IPS-20b (cell line): Measurements from ENCODE around the gene CRYL1.
"Not testable (repeated sequence)": the region's sequence is repeated elsewhere in the genome, so short reads cannot be mapped to it uniquely, and the experiment has no call there.

Experiments
- H3K27ac ChIP-seq: one replicate; pipeline ENCODE4 v1.5.1; 2013; ENCODE audit warnings: low read length
- H3K27me3 ChIP-seq: 2 replicates; pipeline ENCODE4 v1.6.1; 2013; ENCODE audit warnings: mild to moderate bottlenecking, low read length, inconsistent platforms; ENCODE audit not compliant: insufficient read depth
- H3K36me3 ChIP-seq: 2 replicates; pipeline ENCODE4 v1.6.1; 2013; ENCODE audit warnings: low read depth, mild to moderate bottlenecking, inconsistent platforms, low read length, moderate library complexity; ENCODE audit not compliant: insufficient read depth
- H3K4me1 ChIP-seq: 2 replicates; pipeline ENCODE4 v1.6.1; 2013; ENCODE audit warnings: mild to moderate bottlenecking, control low read depth, inconsistent platforms, low read length, moderate library complexity; ENCODE audit not compliant: insufficient read depth
- H3K4me3 ChIP-seq: 2 replicates; pipeline ENCODE4 v1.5.1; 2013; ENCODE audit warnings: mild to moderate bottlenecking, low read length, inconsistent platforms
- H3K9ac ChIP-seq: 2 replicates; pipeline ENCODE4 v1.6.1; 2013; ENCODE audit warnings: low read depth, mild to moderate bottlenecking, inconsistent platforms, low read length, moderate library complexity
- H3K9me3 ChIP-seq: 2 replicates; pipeline ENCODE4 v1.6.1; 2013; ENCODE audit warnings: mild to moderate bottlenecking, low read depth, low read length, inconsistent platforms; ENCODE audit not compliant: insufficient read depth

The CRYL1 gene

GRCh38 chr13:20441879-20442278, 83.8 kb downstream of the CRYL1 start:
- Histone ChIP-seq H3K36me3 (no peaks in the 10 kb centered on the region), H3K27me3 (no peaks in the 10 kb centered on the region), H3K9me3 (peaks cover 8% of the 10 kb centered on the region; the same call in 1 of the 2 replicates), H3K4me1 (peaks cover 20% of the 10 kb centered on the region), H3K27ac (no peak overlapping the region), H3K9ac (no peak overlapping the region), H3K4me3 (no peak overlapping the region)

GRCh38 chr13:20441056-20441455, 84.6 kb downstream of the CRYL1 start:
- H3K9ac ChIP-seq: no peak overlapping the region
- H3K27me3 ChIP-seq: no peaks in the 10 kb centered on the region
- peaks cover 20% of the 10 kb centered on the region for H3K4me1 ChIP-seq
- no peaks in the 10 kb centered on the region for H3K36me3 ChIP-seq
- no peak overlapping the region for H3K27ac ChIP-seq
- no peak overlapping the region for H3K4me3 ChIP-seq
- H3K9me3 ChIP-seq: peaks cover 8% of the 10 kb centered on the region; the same call in 1 of the 2 replicates

- Histone ChIP-seq H3K27me3 (no peaks in the 10 kb centered on the region), H3K27ac (no peak overlapping the region), H3K4me3 (no peak overlapping the region), H3K9ac (no peak overlapping the region), H3K4me1 (peaks cover 20% of the 10 kb centered on the region), H3K9me3 (no peaks in the 10 kb centered on the region), H3K36me3 (no peaks in the 10 kb centered on the region)
Observed at GRCh38 chr13:20439261-20439660, 86.4 kb downstream of the CRYL1 start.

- H3K4me3 ChIP-seq: no peak overlapping the region
- H3K9ac ChIP-seq: no peak overlapping the region
- no peaks in the 10 kb centered on the region for H3K27me3 ChIP-seq
- H3K27ac ChIP-seq: no peak overlapping the region
- no peaks in the 10 kb centered on the region for H3K9me3 ChIP-seq
- no peaks in the 10 kb centered on the region for H3K36me3 ChIP-seq
- peaks cover 20% of the 10 kb centered on the region for H3K4me1 ChIP-seq
Observed at GRCh38 chr13:20438801-20439200, 86.9 kb downstream of the CRYL1 start.

GRCh38 chr13:20436505-20436904, 89.2 kb downstream of the CRYL1 start:
- Histone ChIP-seq H3K27me3 (no peaks in the 10 kb centered on the region), H3K27ac (no peak overlapping the region), H3K4me1 (peaks cover 8% of the 10 kb centered on the region), H3K36me3 (no peaks in the 10 kb centered on the region), H3K9ac (no peak overlapping the region), H3K4me3 (no peak overlapping the region), H3K9me3 (no peaks in the 10 kb centered on the region)

GRCh38 chr13:20435616-20436368, 89.9 kb downstream of the CRYL1 start:
- no peak overlapping the region for H3K9ac ChIP-seq
- no peak overlapping the region for H3K27ac ChIP-seq
- H3K4me3 ChIP-seq: no peak overlapping the region
- no peaks in the 10 kb centered on the region for H3K36me3 ChIP-seq
- H3K27me3 ChIP-seq: no peaks in the 10 kb centered on the region
- H3K9me3 ChIP-seq: no peaks in the 10 kb centered on the region
- H3K4me1 ChIP-seq: peaks cover under 1% of the 10 kb centered on the region; the same call in 1 of the 2 replicates

- not testable (repeated sequence) for H3K9me3 ChIP-seq, H3K4me1 ChIP-seq, H3K27ac ChIP-seq, H3K36me3 ChIP-seq, H3K27me3 ChIP-seq, H3K9ac ChIP-seq, H3K4me3 ChIP-seq
Observed at GRCh38 chr13:20434210-20434609, 91.4 kb downstream of the CRYL1 start.

GRCh38 chr13:20431687-20432384, 93.8 kb downstream of the CRYL1 start:
- Histone ChIP-seq H3K9ac (no peak overlapping the region), H3K27me3 (no peaks in the 10 kb centered on the region), H3K4me3 (no peak overlapping the region), H3K9me3 (no peaks in the 10 kb centered on the region), H3K36me3 (no peaks in the 10 kb centered on the region), H3K4me1 (no peaks in the 10 kb centered on the region), H3K27ac (no peak overlapping the region)

- Histone ChIP-seq H3K4me1 (no peaks in the 10 kb centered on the region), H3K9ac (no peak overlapping the region), H3K4me3 (no peak overlapping the region), H3K27ac (no peak overlapping the region), H3K27me3 (no peaks in the 10 kb centered on the region), H3K36me3 (no peaks in the 10 kb centered on the region), H3K9me3 (no peaks in the 10 kb centered on the region)
Observed at GRCh38 chr13:20431080-20431479, 94.6 kb downstream of the CRYL1 start.

GRCh38 chr13:20430296-20430695, 95.4 kb downstream of the CRYL1 start:
- no peaks in the 10 kb centered on the region for H3K36me3 ChIP-seq
- no peak overlapping the region for H3K27ac ChIP-seq
- H3K9ac ChIP-seq: no peak overlapping the region
- no peaks in the 10 kb centered on the region for H3K27me3 ChIP-seq
- H3K9me3 ChIP-seq: no peaks in the 10 kb centered on the region
- no peak overlapping the region for H3K4me3 ChIP-seq
- peaks cover 6% of the 10 kb centered on the region; the same call in 1 of the 2 replicates for H3K4me1 ChIP-seq

- Histone ChIP-seq H3K4me1 (peaks cover 6% of the 10 kb centered on the region; the same call in 1 of the 2 replicates), H3K27me3 (no peaks in the 10 kb centered on the region)
Observed at GRCh38 chr13:20429682-20430081, 96.0 kb downstream of the CRYL1 start.

More at GRCh38 chr13:20429682-20430081, 96.0 kb downstream of the CRYL1 start:
- no peak overlapping the region for H3K4me3 ChIP-seq
- H3K9me3 ChIP-seq: no peaks in the 10 kb centered on the region
- H3K36me3 ChIP-seq: no peaks in the 10 kb centered on the region
- no peak overlapping the region for H3K9ac ChIP-seq
- H3K27ac ChIP-seq: no peak overlapping the region
